ENCODE results near the gene KLK10. TPM values are rescaled to one million over a fixed set of nuclear protein-coding genes. Genes with fewer than 3 reads are reported as not detected.

Gene KLK10
- total and polyA plus RNA-seq, 2 experiments from 2014 or later: 0.66 TPM; not detected in 1

DNA sequence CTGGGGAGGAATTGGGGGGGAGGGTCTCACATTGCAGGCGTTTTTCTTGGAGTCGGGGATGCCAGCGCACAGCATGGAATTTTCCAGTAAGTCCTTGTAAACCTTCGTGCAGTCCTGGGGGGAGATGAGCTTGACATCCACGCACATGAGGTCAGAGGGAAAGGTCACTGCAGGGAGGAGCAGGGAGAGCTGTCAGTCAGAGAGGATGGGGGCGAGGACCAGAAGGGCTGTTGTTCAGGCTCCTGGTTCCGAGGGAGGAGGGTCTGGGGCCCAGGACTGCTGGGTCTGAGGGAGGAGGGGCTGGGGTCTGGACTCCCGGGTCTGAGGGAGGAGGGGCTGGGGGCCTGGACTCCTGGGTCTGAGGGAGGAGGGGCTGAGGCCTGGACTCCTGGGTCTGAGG is 39.8 kb downstream of the KLK10 start:
- no peaks in the 10 kb centered on the region for H3K36me3 ChIP-seq
- no peaks in the 10 kb centered on the region for H3K9me3 ChIP-seq (ENCODE audit: low read depth)
- H3K4me1 ChIP-seq (ENCODE audit: low read depth): no peaks in the 10 kb centered on the region
- H3K4me3 ChIP-seq: no peak overlapping the region
- peaks cover 18% of the 10 kb centered on the region for H3K27me3 ChIP-seq
- TF ChIP-seq, protein P1, sequence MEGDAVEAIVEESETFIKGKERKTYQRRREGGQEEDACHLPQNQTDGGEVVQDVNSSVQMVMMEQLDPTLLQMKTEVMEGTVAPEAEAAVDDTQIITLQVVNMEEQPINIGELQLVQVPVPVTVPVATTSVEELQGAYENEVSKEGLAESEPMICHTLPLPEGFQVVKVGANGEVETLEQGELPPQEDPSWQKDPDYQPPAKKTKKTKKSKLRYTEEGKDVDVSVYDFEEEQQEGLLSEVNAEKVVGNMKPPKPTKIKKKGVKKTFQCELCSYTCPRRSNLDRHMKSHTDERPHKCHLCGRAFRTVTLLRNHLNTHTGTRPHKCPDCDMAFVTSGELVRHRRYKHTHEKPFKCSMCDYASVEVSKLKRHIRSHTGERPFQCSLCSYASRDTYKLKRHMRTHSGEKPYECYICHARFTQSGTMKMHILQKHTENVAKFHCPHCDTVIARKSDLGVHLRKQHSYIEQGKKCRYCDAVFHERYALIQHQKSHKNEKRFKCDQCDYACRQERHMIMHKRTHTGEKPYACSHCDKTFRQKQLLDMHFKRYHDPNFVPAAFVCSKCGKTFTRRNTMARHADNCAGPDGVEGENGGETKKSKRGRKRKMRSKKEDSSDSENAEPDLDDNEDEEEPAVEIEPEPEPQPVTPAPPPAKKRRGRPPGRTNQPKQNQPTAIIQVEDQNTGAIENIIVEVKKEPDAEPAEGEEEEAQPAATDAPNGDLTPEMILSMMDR (IDR thresholded peaks at IDR 0.05; ENCODE audit: low read depth, low read length): no peak
- DNase-seq (ENCODE audit: low read depth in 1 of 2, low spot score in 1 of 2): no peak
- H3K27ac ChIP-seq: no peak overlapping the region

DNA sequence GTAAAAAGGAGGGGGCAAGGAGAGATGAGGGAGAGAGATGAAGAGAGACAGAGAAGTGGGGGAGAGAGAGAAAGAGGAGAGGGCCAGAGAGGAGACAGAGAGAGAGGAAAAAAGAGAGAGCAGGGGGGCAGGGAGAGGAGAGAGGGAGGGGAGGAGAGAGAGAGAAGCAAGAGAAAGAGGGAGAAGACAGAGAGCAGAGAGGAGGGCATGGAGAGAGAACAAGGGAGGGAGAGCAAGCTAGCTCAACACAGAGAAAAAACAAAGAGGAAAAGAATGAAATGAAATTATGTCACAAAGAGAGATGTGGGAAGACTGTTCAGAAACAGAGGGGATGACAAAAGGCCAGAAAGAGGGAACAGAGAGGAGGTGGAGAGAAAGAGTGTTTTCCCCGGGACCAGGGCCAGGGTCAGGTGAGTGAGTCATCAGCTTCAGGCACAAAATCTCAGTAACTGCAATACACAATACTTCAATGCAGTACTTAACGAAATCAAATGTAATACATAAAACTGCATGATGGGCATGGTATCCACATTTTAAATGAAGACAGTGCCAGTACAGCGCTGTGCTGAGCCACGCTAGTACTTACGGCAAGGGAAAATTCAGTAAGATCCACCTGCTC is 40.6 kb downstream of the KLK10 start:
- TF ChIP-seq, protein P1 (IDR thresholded peaks at IDR 0.05; ENCODE audit: low read depth, low read length): no peak
- H3K4me3 ChIP-seq: no peak overlapping the region
- DNase-seq (ENCODE audit: low read depth in 1 of 2, low spot score in 1 of 2): no peak
- H3K27me3 ChIP-seq: peaks cover 9% of the 10 kb centered on the region
- H3K4me1 ChIP-seq (ENCODE audit: low read depth): no peaks in the 10 kb centered on the region
- no peaks in the 10 kb centered on the region for H3K36me3 ChIP-seq
- H3K27ac ChIP-seq: no peak overlapping the region
- no peaks in the 10 kb centered on the region for H3K9me3 ChIP-seq (ENCODE audit: low read depth)

DNA sequence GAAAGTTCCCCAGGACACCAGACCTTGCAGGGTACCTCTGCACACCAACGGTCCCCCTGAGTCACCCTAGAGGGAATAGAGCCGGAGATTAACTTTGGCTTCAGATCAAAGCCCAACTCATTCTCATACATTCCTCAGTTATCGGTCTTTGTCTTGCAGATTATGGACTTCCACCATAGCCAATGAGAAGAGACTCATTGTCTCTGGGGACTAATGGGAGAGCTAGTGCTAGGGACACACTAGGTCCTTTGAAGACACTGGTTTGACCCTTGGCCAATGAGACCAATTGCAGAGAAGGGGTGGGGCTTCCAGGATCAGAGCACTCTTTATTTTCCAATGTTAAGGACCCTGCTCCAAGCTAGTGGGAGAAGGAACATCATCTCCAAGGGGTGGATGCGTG is 41.9 kb downstream of the KLK10 start:
- no peaks in the 10 kb centered on the region for H3K9me3 ChIP-seq (ENCODE audit: low read depth)
- no peak for DNase-seq (ENCODE audit: low read depth in 1 of 2, low spot score in 1 of 2)
- no peaks in the 10 kb centered on the region for H3K4me1 ChIP-seq (ENCODE audit: low read depth)
- H3K27me3 ChIP-seq: peaks cover 3% of the 10 kb centered on the region
- no peak overlapping the region for H3K4me3 ChIP-seq
- H3K36me3 ChIP-seq: no peaks in the 10 kb centered on the region
- H3K27ac ChIP-seq: no peak overlapping the region
- TF ChIP-seq, protein P1 (IDR thresholded peaks at IDR 0.05; ENCODE audit: low read depth, low read length): no peak

DNA sequence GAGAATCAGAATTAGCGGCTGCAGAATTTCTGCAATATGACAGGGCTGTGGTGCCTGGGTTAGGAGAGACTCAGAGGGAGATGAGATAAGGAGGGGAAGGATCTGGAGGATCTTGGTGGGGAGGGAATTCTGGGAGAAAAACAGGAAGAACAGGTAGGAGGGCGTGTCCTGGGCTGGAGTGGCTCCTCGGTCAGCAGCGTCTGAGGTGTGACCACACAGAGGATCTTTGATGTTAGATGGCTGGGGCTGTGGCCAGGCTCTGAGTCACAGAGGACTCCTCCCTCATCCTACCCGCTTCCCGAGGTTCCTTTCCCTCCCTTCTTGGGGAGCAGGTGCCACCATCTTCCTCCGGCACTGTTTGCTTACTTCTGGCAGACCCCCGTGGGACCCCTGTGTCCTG is 43.7 kb downstream of the KLK10 start:
- DNase-seq (ENCODE audit: low read depth in 1 of 2, low spot score in 1 of 2): no peak
- no peaks in the 10 kb centered on the region for H3K36me3 ChIP-seq
- TF ChIP-seq, protein P1 (IDR thresholded peaks at IDR 0.05; ENCODE audit: low read depth, low read length): no peak
- no peak overlapping the region for H3K27ac ChIP-seq
- no peaks in the 10 kb centered on the region for H3K4me1 ChIP-seq (ENCODE audit: low read depth)
- H3K4me3 ChIP-seq: no peak overlapping the region
- H3K9me3 ChIP-seq (ENCODE audit: low read depth): no peaks in the 10 kb centered on the region
- no peaks in the 10 kb centered on the region for H3K27me3 ChIP-seq

DNA sequence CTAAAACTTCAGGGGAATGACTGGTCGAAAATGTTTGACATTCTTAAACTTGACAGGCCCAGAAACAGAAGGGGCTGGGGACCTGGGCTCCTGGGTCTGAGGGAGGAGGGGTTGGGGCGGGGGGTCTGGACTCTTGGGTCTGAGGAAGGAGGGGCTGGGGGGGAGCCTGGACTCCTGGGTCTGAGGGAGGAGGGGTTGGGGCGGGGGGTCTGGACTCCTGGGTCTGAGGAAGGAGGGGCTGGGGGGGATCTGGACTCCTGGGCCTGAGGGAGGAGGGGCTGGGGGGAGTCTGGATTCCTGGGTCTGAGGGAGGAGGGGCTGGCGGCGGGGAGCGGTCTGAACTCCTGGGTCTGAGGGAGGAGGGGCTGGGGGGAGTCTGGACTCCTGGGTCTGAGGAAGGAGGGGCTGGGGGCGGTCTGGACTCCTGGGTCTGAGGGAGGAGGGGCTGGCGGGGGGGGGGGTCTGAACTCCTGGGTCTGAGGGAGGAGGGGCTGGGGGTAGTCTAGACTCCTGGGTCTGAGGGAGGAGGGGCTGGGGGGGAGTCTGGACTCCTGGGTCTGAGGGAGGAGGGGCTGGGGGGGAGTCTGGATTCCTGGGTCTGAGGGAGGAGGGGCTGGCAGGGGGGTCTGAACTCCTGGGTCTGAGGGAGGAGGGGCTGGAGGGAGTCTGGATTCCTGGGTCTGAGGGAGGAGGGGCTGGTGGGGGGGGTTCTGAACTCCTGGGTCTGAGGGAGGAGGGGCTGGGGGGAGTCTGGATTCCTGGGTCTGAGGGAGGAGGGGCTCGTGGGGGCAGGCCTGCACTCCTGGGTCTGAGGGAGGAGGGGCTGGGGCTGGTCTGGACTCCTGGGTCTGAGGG is 44.6 kb downstream of the KLK10 start:
- TF ChIP-seq, protein P1 (IDR thresholded peaks at IDR 0.05; ENCODE audit: low read depth, low read length): no peak
- no peaks in the 10 kb centered on the region for H3K4me1 ChIP-seq (ENCODE audit: low read depth)
- H3K36me3 ChIP-seq: no peaks in the 10 kb centered on the region
- H3K9me3 ChIP-seq (ENCODE audit: low read depth): no peaks in the 10 kb centered on the region
- no peak for DNase-seq (ENCODE audit: low read depth in 1 of 2, low spot score in 1 of 2)
- no peak overlapping the region for H3K27ac ChIP-seq
- no peak overlapping the region for H3K4me3 ChIP-seq
- H3K27me3 ChIP-seq: no peaks in the 10 kb centered on the region

Measured in cardiac muscle cell (in vitro differentiated cells and primary cell).